SHP77 (cell line): Measurements from ENCODE around the gene VPS50.

ENCODE experiments used
- DNase-seq, 2 experiments: peaks; one replicate each; lab custom pipeline; 2025; lab: John Stamatoyannopoulos, UW

VPS50 gene

GRCh38 chr7:93231799-93232672 lies at the start of gene VPS50:
Gene VPS50 (plus strand): TSS chr7:93232366. CDS start chr7:93232468, 102 bp downstream.
- DNase-seq, result peak; percentile 94 to 97

GRCh38 chr7:93185303-93186027 lies 46.7 kb upstream of the VPS50 start:
- DNase-seq, result no peak

- no peak for DNase-seq
Measured at GRCh38 chr7:93188870-93189634, 43.1 kb upstream of the VPS50 start.

GRCh38 chr7:93194386-93194785 lies 37.8 kb upstream of the VPS50 start:
- DNase-seq, result no peak

GRCh38 chr7:93196336-93196735 lies 35.8 kb upstream of the VPS50 start:
- no peak for DNase-seq

GRCh38 chr7:93198472-93198871 lies 33.7 kb upstream of the VPS50 start:
- DNase-seq, result no peak

GRCh38 chr7:93202594-93203250 lies 29.4 kb upstream of the VPS50 start:
- DNase-seq, result no peak

GRCh38 chr7:93203496-93203895 lies 28.7 kb upstream of the VPS50 start:
- DNase-seq, result no peak

GRCh38 chr7:93205046-93205445 lies 27.1 kb upstream of the VPS50 start:
- no peak for DNase-seq

GRCh38 chr7:93211228-93211818 lies 20.8 kb upstream of the VPS50 start:
- no peak for DNase-seq

GRCh38 chr7:93212881-93213280 lies 19.3 kb upstream of the VPS50 start:
- no peak for DNase-seq

GRCh38 chr7:93218997-93219827 lies 13.0 kb upstream of the VPS50 start:
- no peak for DNase-seq

GRCh38 chr7:93219868-93220267 lies 12.3 kb upstream of the VPS50 start:
- DNase-seq, result no peak

GRCh38 chr7:93226310-93226709 lies 5.9 kb upstream of the VPS50 start, which contains the start of gene HEPACAM2:
Gene HEPACAM2 (minus strand): TSS chr7:93226469.
- DNase-seq, result peak; percentile 74 to 79

GRCh38 chr7:93228302-93228701 lies 3.9 kb upstream of the VPS50 start:
- peak; percentile 53 to 59 for DNase-seq

- no peak for DNase-seq
Measured at GRCh38 chr7:93231259-93231658, 907 bp upstream of the VPS50 start.

- DNase-seq, result no peak
Measured at GRCh38 chr7:93232673-93233018, 480 bp downstream of the VPS50 start.

GRCh38 chr7:93235541-93235940 lies 3.4 kb downstream of the VPS50 start:
- DNase-seq, result no peak

GRCh38 chr7:93238131-93238530 lies 6.0 kb downstream of the VPS50 start:
- DNase-seq, result no peak

GRCh38 chr7:93238748-93239147 lies 6.6 kb downstream of the VPS50 start:
- DNase-seq, result no peak

- no peak for DNase-seq
Measured at GRCh38 chr7:93239824-93240223, 7.7 kb downstream of the VPS50 start.
